Thyroid gland (tissue), 4 donors: ENCODE data around the gene XRCC4.

Experiments
- CTCF ChIP-seq, 6 experiments: fragments of 200-600 bp in 3 of 6; fragments of 450-650 bp in 3 of 6; sonication (generic) in 3 of 6; IDR thresholded peaks; one replicate each; pipeline ENCODE4 v1.5.1; 2016 to 2019; ENCODE audit warnings: antibody characterized with exemption in 6 of 6, mild to moderate bottlenecking in 2 of 6, inconsistent platforms in 1 of 6, moderate library complexity in 1 of 6
- POLR2A ChIP-seq, 2 donors: fragments of 450-650 bp; IDR thresholded peaks; one replicate each; pipeline ENCODE4 v1.6.1; 2017; ENCODE audit warnings: antibody characterized with exemption in 2 of 2, mild to moderate bottlenecking in 2 of 2, moderate library complexity in 1 of 2

- TF ChIP-seq CTCF (IDR thresholded peaks at IDR 0.05) (no peak), POLR2A (IDR thresholded peaks at IDR 0.05) (no peak)
These were observed 18.0 kb downstream of the XRCC4 start for GRCh38 chr5:83095163-83095956.
